Trophoblast cell (in vitro differentiated cells and primary cell): ENCODE results near the gene CALCR.

Source experiments
- DNase-seq, 2 donors: peaks; one replicate each; pipeline ENCODE4 v3.0.0-alpha.2; 2016
- H2AFZ ChIP-seq: 2 replicates; pipeline ENCODE4 v1.6.1; 2013; ENCODE audit warnings: low read length, moderate library complexity, mild to moderate bottlenecking; ENCODE audit not compliant: insufficient read depth, poor library complexity
- H2AK5ac ChIP-seq: 2 replicates; pipeline ENCODE4 v1.6.1; 2013; ENCODE audit warnings: mild to moderate bottlenecking, low read length
- H2BK120ac ChIP-seq: 2 replicates; pipeline ENCODE4 v1.6.1; 2013; ENCODE audit warnings: low read length, mild to moderate bottlenecking, moderate library complexity; ENCODE audit not compliant: insufficient read depth, poor library complexity
- H2BK12ac ChIP-seq: 2 replicates; pipeline ENCODE4 v1.6.1; 2013; ENCODE audit warnings: mild to moderate bottlenecking, low read length, moderate library complexity
- H2BK5ac ChIP-seq: 2 replicates; pipeline ENCODE4 v1.6.1; 2013; ENCODE audit warnings: low read length, low read depth, moderate library complexity, mild to moderate bottlenecking; ENCODE audit not compliant: poor library complexity
- H3K14ac ChIP-seq: 2 replicates; pipeline ENCODE4 v1.6.1; 2013; ENCODE audit warnings: mild to moderate bottlenecking, low read length
- H3K18ac ChIP-seq: 2 replicates; pipeline ENCODE4 v1.6.1; 2013; ENCODE audit warnings: mild to moderate bottlenecking, low read length
- H3K23ac ChIP-seq: 2 replicates; pipeline ENCODE4 v1.6.1; 2013; ENCODE audit warnings: low read length
- H3K27ac ChIP-seq: 2 replicates; pipeline ENCODE4 v1.5.1; 2013; ENCODE audit warnings: low read depth, mild to moderate bottlenecking, inconsistent platforms, low read length, moderate library complexity
- H3K27me3 ChIP-seq: 2 replicates; pipeline ENCODE4 v1.6.1; 2013; ENCODE audit warnings: inconsistent platforms, mild to moderate bottlenecking, low read length, moderate library complexity; ENCODE audit not compliant: insufficient read depth
- H3K36me3 ChIP-seq, 2 experiments: 1 replicate in 1 of 2; 2 replicates in 1 of 2; pipeline ENCODE4 v1.6.1; 2013; ENCODE audit warnings: low read length in 2 of 2, mild to moderate bottlenecking in 2 of 2, moderate library complexity in 1 of 2; ENCODE audit not compliant: insufficient read depth in 2 of 2, control insufficient read depth in 1 of 2
- H3K4ac ChIP-seq: 2 replicates; pipeline ENCODE4 v1.6.1; 2013; ENCODE audit warnings: low read depth, mild to moderate bottlenecking, low read length, moderate library complexity
- H3K4me1 ChIP-seq, 2 experiments: 1 replicate in 1 of 2; 2 replicates in 1 of 2; pipeline ENCODE4 v1.6.1; 2013; ENCODE audit warnings: low read length in 2 of 2, mild to moderate bottlenecking in 2 of 2, moderate library complexity in 1 of 2; ENCODE audit not compliant: insufficient read depth in 2 of 2, control insufficient read depth in 1 of 2
- H3K4me2 ChIP-seq: 2 replicates; pipeline ENCODE4 v1.6.1; 2013; ENCODE audit warnings: inconsistent platforms, mild to moderate bottlenecking, low read length, moderate library complexity
- H3K4me3 ChIP-seq: 2 replicates; pipeline ENCODE4 v1.5.1; 2013; ENCODE audit warnings: mild to moderate bottlenecking, low read depth, low read length, inconsistent platforms
- H3K79me1 ChIP-seq: one replicate; pipeline ENCODE4 v1.6.1; 2013; ENCODE audit warnings: low read length
- H3K79me2 ChIP-seq: 2 replicates; pipeline ENCODE4 v1.6.1; 2013; ENCODE audit warnings: low read length, mild to moderate bottlenecking; ENCODE audit not compliant: control insufficient read depth, insufficient read depth, poor library complexity
- H3K9ac ChIP-seq: 2 replicates; pipeline ENCODE4 v1.6.1; 2013; ENCODE audit warnings: mild to moderate bottlenecking, low read length
- H3K9me3 ChIP-seq: 2 replicates; pipeline ENCODE4 v1.6.1; 2013; ENCODE audit warnings: low read depth, mild to moderate bottlenecking, control low read depth, inconsistent platforms, low read length; ENCODE audit not compliant: insufficient read depth
- H4K12ac ChIP-seq: 2 replicates; pipeline ENCODE4 v1.6.1; 2013; ENCODE audit warnings: low read depth, mild to moderate bottlenecking, low read length, moderate library complexity
- H4K8ac ChIP-seq: 2 replicates; pipeline ENCODE4 v1.6.1; 2013; ENCODE audit warnings: low read depth, mild to moderate bottlenecking, low read length, moderate library complexity
- H4K91ac ChIP-seq: one replicate; pipeline ENCODE4 v1.6.1; 2013; ENCODE audit warnings: low read depth, mild to moderate bottlenecking, low read length, moderate library complexity
- whole genome bisulfite sequencing: extraction: QIAGEN DNeasy Blood & Tissue Kit; methylation state at CpG from one replicate; pipeline ENCODE4 v1.1.7; 2013; ENCODE audit warnings: missing lambda C conversion rate; ENCODE audit not compliant: insufficient read length, insufficient coverage; ENCODE audit errors: extremely low coverage; 5-methylcytosine and 5-hydroxymethylcytosine counted together

CALCR gene

GRCh38 chr7:93429563-93429962 lies 145.0 kb downstream of the CALCR start:
- Histone ChIP-seq H3K27me3 (no peaks in the 10 kb centered on the region), H4K12ac (no peak overlapping the region), H2AK5ac (no peak overlapping the region), H3K79me2 (no peaks in the 10 kb centered on the region), H2BK12ac (no peak overlapping the region), H2BK120ac (no peak overlapping the region), H3K9me3 (no peaks in the 10 kb centered on the region), H3K4me1 (no peaks in the 10 kb centered on the region), H2BK5ac (no peak overlapping the region), H3K18ac (no peak overlapping the region), H3K23ac (no peak overlapping the region), H4K8ac (no peak overlapping the region), H3K79me1 (no peaks in the 10 kb centered on the region), H3K4me2 (no peak overlapping the region), H3K36me3 (peaks cover 0 to 2% of the 10 kb centered on the region in 2 experiments), H3K4me3 (no peak overlapping the region), H3K27ac (no peak overlapping the region), H4K91ac (no peak overlapping the region), H3K4ac (no peak overlapping the region), H2AFZ (no peak overlapping the region), H3K9ac (no peak overlapping the region), H3K14ac (no peak overlapping the region)
- no peak for DNase-seq
- no CpG with 5 or more reads among the region's 3 CpGs for WGBS

- Histone ChIP-seq H3K14ac (no peak overlapping the region), H3K9me3 (no peaks in the 10 kb centered on the region), H4K12ac (no peak overlapping the region), H3K79me1 (no peaks in the 10 kb centered on the region), H2BK5ac (no peak overlapping the region), H2AK5ac (no peak overlapping the region), H4K8ac (no peak overlapping the region), H4K91ac (no peak overlapping the region), H3K4me1 (no peaks in the 10 kb centered on the region), H2BK120ac (no peak overlapping the region), H3K27me3 (no peaks in the 10 kb centered on the region), H3K79me2 (no peaks in the 10 kb centered on the region), H3K36me3 (peaks cover 0 to 2% of the 10 kb centered on the region in 2 experiments), H3K23ac (no peak overlapping the region), H3K4me2 (no peak overlapping the region), H3K4me3 (no peak overlapping the region), H3K4ac (no peak overlapping the region), H3K9ac (no peak overlapping the region), H2AFZ (no peak overlapping the region), H2BK12ac (no peak overlapping the region), H3K18ac (no peak overlapping the region), H3K27ac (no peak overlapping the region)
- no peak for DNase-seq
- WGBS = no CpG with 5 or more reads among the region's 2 CpGs
Observed at GRCh38 chr7:93427107-93427506, 147.4 kb downstream of the CALCR start.

GRCh38 chr7:93426155-93426696 lies 148.3 kb downstream of the CALCR start:
- H4K8ac ChIP-seq = no peak overlapping the region
- H3K9me3 ChIP-seq = no peaks in the 10 kb centered on the region
- no peak overlapping the region for H2AFZ ChIP-seq
- H2BK120ac ChIP-seq = no peak overlapping the region
- H3K23ac ChIP-seq = no peak overlapping the region
- no peak overlapping the region for H3K14ac ChIP-seq
- H3K79me1 ChIP-seq = no peaks in the 10 kb centered on the region
- no peak overlapping the region for H3K4me3 ChIP-seq
- no peaks in the 10 kb centered on the region for H3K79me2 ChIP-seq
- H4K12ac ChIP-seq = no peak overlapping the region
- no peak overlapping the region for H2AK5ac ChIP-seq
- no peaks in the 10 kb centered on the region for H3K27me3 ChIP-seq
- H4K91ac ChIP-seq = no peak overlapping the region
- no peak overlapping the region for H3K27ac ChIP-seq
- DNase-seq = no peak
- no peak overlapping the region for H3K9ac ChIP-seq
- no CpG with 5 or more reads among the region's 15 CpGs for WGBS
- H2BK5ac ChIP-seq = no peak overlapping the region
- peaks cover 0 to 2% of the 10 kb centered on the region in 2 experiments for H3K36me3 ChIP-seq
- H2BK12ac ChIP-seq = no peak overlapping the region
- no peak overlapping the region for H3K18ac ChIP-seq
- H3K4me2 ChIP-seq = no peak overlapping the region
- H3K4me1 ChIP-seq = no peaks in the 10 kb centered on the region
- no peak overlapping the region for H3K4ac ChIP-seq

GRCh38 chr7:93414574-93414973 lies 159.9 kb downstream of the CALCR start:
- H4K91ac ChIP-seq = no peak overlapping the region
- no peak overlapping the region for H3K18ac ChIP-seq
- no peaks in the 10 kb centered on the region for H3K9me3 ChIP-seq
- no peaks in the 10 kb centered on the region for H3K27me3 ChIP-seq
- no peak overlapping the region for H2AFZ ChIP-seq
- no peak overlapping the region for H3K9ac ChIP-seq
- H2BK12ac ChIP-seq = no peak overlapping the region
- no peak overlapping the region for H3K4ac ChIP-seq
- H3K27ac ChIP-seq = no peak overlapping the region
- no peak overlapping the region for H3K4me3 ChIP-seq
- H3K79me2 ChIP-seq = no peaks in the 10 kb centered on the region
- no peak overlapping the region for H3K23ac ChIP-seq
- no peaks in the 10 kb centered on the region for H3K79me1 ChIP-seq
- no peak overlapping the region for H3K4me2 ChIP-seq
- H2BK120ac ChIP-seq = no peak overlapping the region
- no peak overlapping the region for H3K14ac ChIP-seq
- no peak for DNase-seq
- H2BK5ac ChIP-seq = no peak overlapping the region
- H2AK5ac ChIP-seq = no peak overlapping the region
- H3K4me1 ChIP-seq = no peaks in the 10 kb centered on the region
- no peak overlapping the region for H4K12ac ChIP-seq
- H3K36me3 ChIP-seq = no peaks in the 10 kb centered on the region
- H4K8ac ChIP-seq = no peak overlapping the region
